Left renal cortex interstitium (tissue), 4 donors: ENCODE results near the gene MIER1. TPM values are rescaled to one million over a fixed set of nuclear protein-coding genes. Genes with fewer than 3 reads are reported as not detected.
"Not testable (repeated sequence)": the region's sequence is repeated elsewhere in the genome, so short reads cannot be mapped to it uniquely, and the experiment has no call there.

Experiments used
- DNase-seq, 4 donors: peaks; one replicate each; pipeline ENCODE4 v3.0.0-alpha.2; 2013; ENCODE audit warnings: low read depth in 4 of 4, low spot score in 2 of 4, missing footprints in 1 of 4
- polyA plus RNA-seq, 4 donors: library from polyadenylated mRNA; unstranded; fragments of 120-200 nt; gene quantifications; one replicate each; pipeline ENCODE4 v1.2.1, GENCODE V29; 2013; ENCODE audit not compliant: insufficient read length in 4 of 4

MIER1 gene
- polyA plus RNA-seq, 4 donors: 30.3 to 41.1 (median 38.2) TPM

DNA sequence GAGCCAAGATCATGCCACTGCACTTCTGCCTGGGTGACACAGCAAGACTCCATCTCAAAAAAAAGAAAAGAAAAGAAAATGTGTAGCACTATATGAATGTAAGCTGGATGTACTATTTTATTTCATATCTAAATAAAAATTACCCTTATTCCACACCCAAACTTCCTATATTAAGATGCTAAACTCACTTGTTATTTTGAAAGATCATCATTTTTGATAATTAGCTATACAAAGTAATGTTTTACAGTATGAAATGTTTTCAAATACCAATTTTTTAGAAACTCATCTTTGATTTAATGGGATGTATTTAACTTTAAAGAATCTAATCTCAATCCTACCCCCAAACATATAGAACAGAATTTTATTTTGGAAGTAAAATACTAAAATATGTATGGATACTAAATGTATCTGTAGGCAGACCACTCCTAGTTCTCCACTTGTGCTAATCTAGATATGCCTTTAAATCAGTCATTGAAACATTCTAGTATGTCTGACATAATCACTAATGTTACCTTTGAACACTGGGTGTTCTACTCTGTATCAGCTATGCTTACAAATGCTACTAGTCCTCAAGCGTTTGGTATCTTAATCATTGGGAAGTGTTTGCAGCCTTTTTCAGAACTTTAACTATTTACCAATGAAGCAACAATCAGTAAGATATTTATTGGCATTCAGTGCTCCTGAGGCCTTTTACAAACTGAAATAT is 12.9 kb downstream of the MIER1 start:
- DNase-seq: no peak

- no peak for DNase-seq
These were observed 13.8 kb downstream of the MIER1 start for GRCh38 chr1:66938613-66939012.

GRCh38 chr1:66940981-66941380 is 16.2 kb downstream of the MIER1 start:
- no peak for DNase-seq

DNA sequence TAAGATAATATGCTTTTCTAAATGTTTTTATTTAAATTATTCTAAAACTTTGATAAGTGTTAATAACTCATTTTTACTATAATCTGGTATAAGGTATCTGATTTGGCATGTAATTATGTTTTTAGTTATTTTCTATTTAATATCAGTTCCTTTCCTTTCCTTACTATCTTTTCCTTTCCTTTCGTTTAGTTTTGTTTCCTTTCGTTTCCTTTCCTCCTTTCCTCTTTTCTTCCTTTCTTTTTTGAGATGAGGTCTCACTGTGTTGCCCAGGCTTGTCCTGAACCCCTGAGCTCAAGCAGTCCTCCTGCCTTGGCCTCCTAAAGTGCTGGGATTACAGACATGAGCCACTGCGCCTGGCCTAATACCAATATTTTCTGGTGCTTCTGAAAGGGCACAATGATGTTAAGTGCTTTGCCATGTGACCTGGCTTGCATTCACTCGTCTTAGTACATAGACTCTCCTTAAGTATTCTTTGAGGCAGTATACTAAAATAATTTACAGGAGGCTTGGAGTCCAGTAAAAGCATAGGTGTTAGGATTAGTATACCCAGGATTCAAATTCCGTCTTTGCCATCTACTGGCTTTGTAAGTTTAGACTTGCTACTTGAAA is 18.7 kb downstream of the MIER1 start:
- DNase-seq: no peak

GRCh38 chr1:66944330-66945274 is 19.8 kb downstream of the MIER1 start:
- no peak for DNase-seq

DNA sequence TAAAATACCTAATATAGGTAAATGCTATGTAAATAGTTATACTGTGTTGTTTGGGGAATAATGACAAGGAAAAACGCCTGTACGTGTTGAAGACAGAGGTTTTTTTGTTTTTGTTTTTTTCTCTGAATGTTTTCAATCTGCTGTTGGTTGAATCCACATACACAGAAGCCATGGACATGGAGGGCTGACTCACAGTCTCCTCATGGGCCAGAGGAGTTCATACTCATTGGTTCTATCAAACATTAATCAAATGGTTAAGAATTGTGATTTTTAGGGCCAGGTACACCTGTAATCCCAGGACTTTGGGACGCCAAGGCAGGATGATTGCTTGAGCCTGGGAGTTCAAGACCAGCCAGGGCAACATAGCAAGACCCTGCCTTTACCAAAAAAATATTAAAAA is 20.5 kb downstream of the MIER1 start:
- DNase-seq: no peak

- no peak for DNase-seq
These were observed 22.5 kb downstream of the MIER1 start for GRCh38 chr1:66947267-66947666.

- DNase-seq: no peak
These were observed 26.7 kb downstream of the MIER1 start for GRCh38 chr1:66951513-66951912.

DNA sequence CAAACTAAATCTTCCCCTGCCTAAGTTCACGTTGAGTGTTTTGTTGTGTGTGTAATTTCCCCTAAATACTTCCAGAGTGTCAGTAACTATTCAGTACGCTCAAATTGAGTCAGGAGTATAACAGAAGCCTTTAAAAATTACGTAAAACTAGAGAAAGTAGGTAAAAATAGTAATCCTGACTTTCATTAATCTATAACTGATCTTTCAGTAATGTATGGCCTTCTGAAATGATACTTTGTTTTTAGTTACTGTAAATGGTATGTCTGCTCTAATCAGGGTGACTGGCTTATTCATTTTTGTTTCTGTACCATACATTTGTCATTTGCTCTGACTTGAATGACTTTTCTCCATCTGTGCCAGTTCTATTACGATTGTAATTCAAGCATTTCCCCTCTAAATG is 29.4 kb downstream of the MIER1 start:
- DNase-seq: no peak

GRCh38 chr1:66957938-66958337 is 33.1 kb downstream of the MIER1 start:
- DNase-seq: no peak

DNA sequence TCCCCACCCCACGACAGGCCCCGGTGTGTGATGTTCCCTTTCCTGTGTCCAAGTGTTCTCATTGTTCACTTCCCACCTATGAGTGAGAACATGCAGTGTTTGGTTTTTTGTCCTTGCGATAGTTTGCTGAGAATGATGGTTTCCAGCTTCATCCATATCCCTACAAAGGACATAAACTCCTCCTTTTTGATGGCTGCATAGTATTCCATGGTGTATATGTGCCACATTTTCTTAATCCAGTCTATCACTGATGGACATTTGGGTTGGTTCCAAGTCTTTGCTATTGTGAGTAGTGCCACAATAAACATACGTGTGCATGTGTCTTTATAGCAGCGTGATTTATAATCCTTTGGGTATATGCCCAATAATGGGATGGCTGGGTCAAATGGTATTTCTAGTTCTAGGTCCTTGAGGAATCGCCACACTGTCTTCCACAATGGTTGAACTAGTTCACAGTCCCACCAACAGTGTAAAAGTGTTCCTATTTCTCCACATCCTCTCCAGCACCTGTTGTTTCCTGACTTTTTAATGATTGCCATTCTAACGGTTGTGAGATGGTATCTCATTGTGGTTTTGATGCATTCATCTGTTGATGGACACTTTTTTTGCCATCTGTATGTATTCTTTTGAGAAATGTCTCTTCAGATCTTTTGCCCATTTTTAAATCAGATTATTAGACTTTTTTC is 41.5 kb downstream of the MIER1 start:
- not testable (repeated sequence) for DNase-seq

- no peak for DNase-seq
These were observed 43.8 kb downstream of the MIER1 start for GRCh38 chr1:66968574-66968973.

DNA sequence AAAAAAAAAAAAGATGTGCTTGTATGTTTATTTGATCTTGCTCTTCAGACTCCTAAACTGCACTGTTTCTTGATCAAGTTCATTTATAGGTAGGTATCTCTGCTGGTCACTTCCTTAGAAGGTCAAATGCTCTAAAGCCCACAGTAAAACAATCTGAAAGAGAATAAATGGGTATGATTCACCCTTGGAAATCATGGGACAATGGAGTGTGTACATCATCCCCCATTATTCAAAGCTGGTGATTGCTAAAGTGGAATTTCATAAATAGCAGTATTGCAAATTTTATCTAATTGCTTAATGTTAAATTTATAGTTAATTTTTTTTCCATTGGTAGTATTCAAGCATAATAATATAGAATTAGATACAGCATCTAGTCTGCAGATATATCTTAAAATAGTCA is 53.4 kb downstream of the MIER1 start:
- DNase-seq: no peak

DNA sequence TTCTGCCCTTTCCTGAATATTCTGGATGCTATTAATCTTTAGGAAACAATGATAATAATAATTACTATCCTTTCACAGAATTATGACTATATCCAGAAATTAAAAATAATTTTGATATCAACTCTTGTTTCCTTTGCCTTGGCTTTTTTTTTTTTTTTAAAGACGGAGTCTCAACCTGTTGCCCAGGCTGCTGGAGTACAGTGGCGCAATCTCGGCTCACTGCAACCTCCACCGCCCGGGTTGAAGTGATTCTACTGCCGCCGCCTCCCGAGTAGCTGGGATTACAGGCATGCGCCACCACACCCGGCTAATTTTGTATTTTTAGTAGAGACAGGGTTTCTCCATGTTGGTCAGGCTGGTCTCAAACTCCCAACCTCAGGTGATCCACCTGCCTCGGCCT is 54.8 kb downstream of the MIER1 start:
- DNase-seq: not testable (repeated sequence)

- DNase-seq: no peak
These were observed 56.1 kb downstream of the MIER1 start for GRCh38 chr1:66980745-66981367.

DNA sequence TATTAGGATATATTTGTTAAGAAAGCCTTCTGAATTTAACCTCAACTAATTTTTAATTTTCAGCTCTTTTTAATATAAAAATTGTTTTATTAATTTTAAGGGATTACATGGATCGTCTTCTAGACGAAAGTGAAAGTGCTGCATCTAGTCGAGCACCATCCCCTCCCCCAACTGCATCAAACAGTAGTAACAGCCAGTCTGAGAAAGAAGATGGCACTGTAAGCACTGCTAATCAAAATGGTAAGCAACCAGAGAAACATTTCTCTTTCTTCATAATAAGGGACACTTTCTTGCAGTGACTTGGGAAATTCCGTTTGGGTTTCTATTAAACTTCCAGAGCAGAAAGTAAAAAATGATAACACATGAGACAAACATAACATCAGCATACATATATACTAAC is 56.9 kb downstream of the MIER1 start:
- no peak for DNase-seq

DNA sequence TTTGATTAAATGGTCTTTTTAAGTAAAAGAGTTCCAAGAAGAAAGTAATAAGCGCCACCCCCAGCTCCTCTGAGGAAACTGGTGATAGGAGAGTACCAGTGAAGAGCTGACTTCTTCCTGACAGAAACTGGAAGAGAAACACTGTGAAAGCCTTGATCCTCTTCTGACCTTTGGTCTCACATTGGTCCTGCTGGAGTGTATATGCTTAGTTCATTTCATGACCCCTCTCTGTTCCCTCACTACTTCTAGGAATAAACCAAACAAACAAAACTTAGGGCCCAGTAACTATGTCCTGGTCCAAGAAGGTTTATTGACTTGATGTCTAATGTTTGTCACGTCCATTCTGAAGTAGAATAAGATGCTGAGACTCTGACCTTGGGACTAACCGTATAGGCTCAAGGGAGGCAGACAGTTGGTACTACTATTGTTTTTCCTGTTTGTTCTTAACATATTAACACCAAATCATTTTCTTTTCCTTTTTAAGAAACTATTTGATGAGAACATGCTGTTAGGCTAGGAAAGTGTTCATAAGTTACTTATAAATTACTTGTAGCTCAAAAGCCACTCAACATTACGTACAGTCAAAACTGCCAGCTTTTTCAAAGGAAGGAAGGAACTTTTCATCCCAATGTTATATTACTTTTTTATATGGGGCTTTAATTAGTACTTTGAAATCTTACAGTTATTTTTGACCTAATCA is 57.9 kb downstream of the MIER1 start:
- no peak for DNase-seq

GRCh38 chr1:66984491-66984890 is 59.7 kb downstream of the MIER1 start:
- DNase-seq: no peak

DNA sequence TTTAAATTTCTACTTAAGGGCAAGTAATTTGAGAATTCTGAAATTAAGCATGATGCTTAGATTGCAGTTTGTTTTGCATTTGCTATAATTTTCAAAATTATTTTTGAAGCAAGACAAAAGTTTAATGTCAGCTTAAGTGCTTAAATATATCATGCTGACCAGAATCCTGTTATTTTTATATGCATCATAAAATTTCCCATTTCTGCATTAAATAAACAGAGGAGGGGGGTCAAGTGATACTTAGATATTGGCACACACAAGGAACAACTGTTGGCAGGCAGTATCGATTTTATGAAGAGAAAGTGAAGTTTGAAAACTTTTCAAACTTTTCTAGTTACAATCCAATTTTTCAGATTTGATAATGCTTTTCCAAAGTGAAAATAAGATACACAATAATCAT is 61.0 kb downstream of the MIER1 start:
- DNase-seq: no peak

- no peak for DNase-seq
These were observed 68.3 kb downstream of the MIER1 start for GRCh38 chr1:66993076-66993475.
